Retinal pigment epithelial cell (primary cell): Measurements from ENCODE around the gene TMEM131L.
"Not testable (repeated sequence)": the region's sequence is repeated elsewhere in the genome, so short reads cannot be mapped to it uniquely, and the experiment has no call there.

Experiments used
- DNase-seq: peaks from one replicate; pipeline ENCODE4 v3.0.0-alpha.2; 2010; ENCODE audit warnings: low read depth
- H3K4me3 ChIP-seq: 2 replicates; pipeline ENCODE4 v1.5.1; 2011; ENCODE audit warnings: mild to moderate bottlenecking, low read length, control low read depth, moderate library complexity
- CTCF ChIP-seq: conservative IDR thresholded peaks from 2 replicates; pipeline ENCODE4 v1.5.1; 2011; ENCODE audit warnings: low read depth, low read length, control low read depth, inconsistent platforms

TMEM131L gene

GRCh38 chr4:153594210-153594609 lies 128.1 kb downstream of the TMEM131L start:
- TF ChIP-seq CTCF, result no peak
- no peak overlapping the region for H3K4me3 ChIP-seq
- no peak for DNase-seq

GRCh38 chr4:153595894-153596601 lies 129.9 kb downstream of the TMEM131L start:
- no peak for TF ChIP-seq CTCF
- DNase-seq, result no peak
- H3K4me3 ChIP-seq, result no peak overlapping the region

- DNase-seq, result no peak
- H3K4me3 ChIP-seq, result no peak overlapping the region
- TF ChIP-seq CTCF, result no peak
Observed at GRCh38 chr4:153602758-153603157, 136.6 kb downstream of the TMEM131L start.

- no peak for DNase-seq
- TF ChIP-seq CTCF, result no peak
- no peak overlapping the region for H3K4me3 ChIP-seq
Observed at GRCh38 chr4:153603258-153603657, 137.1 kb downstream of the TMEM131L start.

- no peak for TF ChIP-seq CTCF
- no peak for DNase-seq
- H3K4me3 ChIP-seq, result no peak overlapping the region
Observed at GRCh38 chr4:153603835-153604234, 137.7 kb downstream of the TMEM131L start.

GRCh38 chr4:153609070-153609469 lies 142.9 kb downstream of the TMEM131L start:
- not testable (repeated sequence) for H3K4me3 ChIP-seq, DNase-seq

GRCh38 chr4:153610623-153611376 lies 144.6 kb downstream of the TMEM131L start:
- no peak for TF ChIP-seq CTCF
- H3K4me3 ChIP-seq, result no peak overlapping the region
- no peak for DNase-seq
